Parathyroid adenoma (tissue), 2 donors: ENCODE results near the gene ARNT2.

Experiments used
- H2AFZ ChIP-seq: fragments of 300-600 bp; sonication (generic); one replicate; pipeline ENCODE4 v1.7.0; 2017; ENCODE audit warnings: antibody characterized with exemption, mild to moderate bottlenecking
- H3K27ac ChIP-seq: fragments of 300-600 bp; sonication (generic); one replicate; pipeline ENCODE4 v1.7.0; 2017
- H3K27me3 ChIP-seq: fragments of 300-600 bp; sonication (generic); one replicate; pipeline ENCODE4 v1.7.0; 2017; ENCODE audit warnings: low read length; ENCODE audit not compliant: control insufficient read depth, insufficient read depth
- H3K36me3 ChIP-seq: fragments of 300-600 bp; sonication (generic); one replicate; pipeline ENCODE4 v1.7.0; 2017; ENCODE audit warnings: low read length; ENCODE audit not compliant: control insufficient read depth, insufficient read depth
- H3K4me1 ChIP-seq: fragments of 300-600 bp; sonication (generic); one replicate; pipeline ENCODE4 v1.7.0; 2017; ENCODE audit warnings: control low read depth
- H3K4me2 ChIP-seq: fragments of 300-600 bp; sonication (generic); one replicate; pipeline ENCODE4 v1.7.0; 2017; ENCODE audit warnings: low read length
- H3K4me3 ChIP-seq: fragments of 300-600 bp; sonication (generic); one replicate; pipeline ENCODE4 v1.7.0; 2017; ENCODE audit warnings: low read depth, low read length
- H3K79me2 ChIP-seq: fragments of 300-600 bp; sonication (generic); one replicate; pipeline ENCODE4 v1.7.0; 2017; ENCODE audit warnings: control low read depth
- H3K9ac ChIP-seq: fragments of 300-600 bp; sonication (generic); one replicate; pipeline ENCODE4 v1.7.0; 2017; ENCODE audit warnings: mild to moderate bottlenecking
- H3K9me3 ChIP-seq: fragments of 300-600 bp; sonication (generic); one replicate; pipeline ENCODE4 v1.7.0; 2017; ENCODE audit warnings: low read length; ENCODE audit not compliant: control insufficient read depth
- CTCF ChIP-seq: fragments of 300-600 bp; sonication (generic); IDR thresholded peaks from one replicate; pipeline ENCODE4 v1.7.0; 2017; ENCODE audit warnings: antibody characterized with exemption, mild to moderate bottlenecking
- donor health status: primary hyperparathyroidism.

The ARNT2 gene

DNA sequence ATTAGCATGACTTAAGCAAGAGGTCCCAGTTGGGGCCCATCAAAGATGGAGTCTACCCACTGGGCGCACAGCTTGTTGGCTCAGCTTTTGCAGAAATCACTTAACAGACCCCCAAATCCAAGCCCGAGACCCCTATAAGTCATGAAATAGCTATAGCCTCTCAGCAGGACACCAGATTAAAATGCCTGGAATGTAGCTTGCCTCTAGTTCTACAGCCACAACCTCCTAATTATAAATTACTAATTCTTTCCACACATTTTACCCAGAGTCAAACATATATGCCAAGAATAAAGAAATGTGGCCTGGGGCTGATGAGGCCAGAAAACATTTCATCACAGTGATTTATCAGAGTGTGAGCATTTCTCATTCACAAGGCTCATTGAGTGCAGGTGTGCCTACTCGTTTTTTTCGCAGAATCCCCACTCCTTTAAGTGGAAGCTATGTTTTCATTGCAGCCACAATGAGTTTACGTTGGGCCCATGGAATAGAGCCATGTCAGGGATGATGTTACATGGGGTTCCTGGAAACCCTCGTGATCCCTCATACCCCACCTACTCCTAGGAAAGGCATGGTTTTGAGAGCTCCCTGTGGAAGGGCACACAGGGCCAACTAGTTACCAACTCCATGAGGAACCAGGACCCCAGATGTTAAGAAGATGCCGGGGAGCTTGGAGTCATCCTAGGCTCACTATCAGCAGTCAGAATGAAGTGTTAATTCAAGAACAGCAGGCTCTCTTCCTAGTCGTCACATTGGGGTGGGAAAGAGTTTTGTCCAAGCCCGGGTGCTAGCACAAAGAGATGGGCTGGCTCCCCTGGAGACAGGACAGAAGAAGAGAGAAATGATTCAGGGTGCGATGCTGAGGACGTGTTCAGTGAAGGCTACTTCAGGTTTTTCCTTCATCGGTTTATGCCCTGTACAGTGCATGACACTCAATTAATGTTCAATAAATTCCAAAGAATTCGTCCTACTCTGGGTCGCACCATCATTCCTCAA, 200.7 kb downstream of the ARNT2 start:
- Histone ChIP-seq H3K9me3 (no peaks in the 10 kb centered on the region), H3K4me3 (no peak overlapping the region), H3K27me3 (no peaks in the 10 kb centered on the region), H3K79me2 (no peaks in the 10 kb centered on the region), H3K4me2 (no peak overlapping the region), H3K36me3 (no peaks in the 10 kb centered on the region), H3K27ac (no peak overlapping the region), H3K9ac (no peak overlapping the region), H2AFZ (no peak overlapping the region), H3K4me1 (no peaks in the 10 kb centered on the region)
- no peak for TF ChIP-seq CTCF

GRCh38 chr15:80605591-80606150, 201.5 kb downstream of the ARNT2 start:
- Histone ChIP-seq H2AFZ (no peak overlapping the region), H3K79me2 (no peaks in the 10 kb centered on the region), H3K4me1 (no peaks in the 10 kb centered on the region), H3K4me3 (no peak overlapping the region), H3K9me3 (no peaks in the 10 kb centered on the region), H3K27me3 (no peaks in the 10 kb centered on the region), H3K9ac (no peak overlapping the region), H3K36me3 (no peaks in the 10 kb centered on the region), H3K4me2 (no peak overlapping the region), H3K27ac (no peak overlapping the region)
- TF ChIP-seq CTCF = no peak

- no peak overlapping the region for H3K4me2 ChIP-seq
- H3K27me3 ChIP-seq = no peaks in the 10 kb centered on the region
- no peak overlapping the region for H2AFZ ChIP-seq
- no peaks in the 10 kb centered on the region for H3K36me3 ChIP-seq
- no peaks in the 10 kb centered on the region for H3K79me2 ChIP-seq
- no peaks in the 10 kb centered on the region for H3K4me1 ChIP-seq
- H3K9ac ChIP-seq = no peak overlapping the region
- H3K27ac ChIP-seq = no peak overlapping the region
- no peaks in the 10 kb centered on the region for H3K9me3 ChIP-seq
- TF ChIP-seq CTCF = no peak
- no peak overlapping the region for H3K4me3 ChIP-seq
Measured at GRCh38 chr15:80606511-80607071, 202.4 kb downstream of the ARNT2 start.

DNA sequence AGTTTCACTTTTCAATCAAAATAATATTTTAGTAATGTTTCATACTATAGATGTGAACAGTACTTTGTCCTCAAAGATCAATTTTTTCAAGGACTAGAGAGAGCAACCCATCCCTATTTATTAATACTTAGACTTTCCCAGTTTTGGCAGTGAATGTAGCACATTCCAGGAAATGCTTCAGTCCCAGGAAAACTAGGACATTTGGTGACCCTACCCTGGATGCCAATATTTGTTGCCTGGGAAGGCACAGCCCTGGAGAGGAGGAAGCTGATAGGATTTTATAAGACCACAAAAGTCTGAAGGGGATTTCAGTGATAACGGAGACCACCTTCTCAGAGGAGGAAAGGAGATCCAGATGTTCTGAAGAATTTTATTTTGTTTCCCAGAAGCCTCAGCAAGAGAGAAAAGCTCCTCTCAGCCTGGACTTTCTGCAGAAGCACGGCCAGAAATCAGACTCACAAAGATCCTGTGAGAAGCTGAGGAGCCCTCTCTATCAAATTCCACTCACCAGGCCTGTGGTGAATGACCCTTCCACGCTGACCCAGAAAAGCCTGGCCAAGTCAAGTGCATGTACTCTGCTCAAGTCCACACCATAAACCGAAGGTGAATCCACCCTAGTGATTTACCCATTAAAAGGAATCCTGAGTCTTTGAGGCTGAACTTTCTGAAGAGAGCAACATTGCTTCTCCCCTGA, 203.3 kb downstream of the ARNT2 start:
- Histone ChIP-seq H3K4me3 (no peak overlapping the region), H3K9me3 (no peaks in the 10 kb centered on the region), H3K27me3 (no peaks in the 10 kb centered on the region), H3K27ac (no peak overlapping the region), H2AFZ (no peak overlapping the region), H3K9ac (no peak overlapping the region), H3K4me1 (no peaks in the 10 kb centered on the region), H3K36me3 (no peaks in the 10 kb centered on the region), H3K79me2 (no peaks in the 10 kb centered on the region), H3K4me2 (no peak overlapping the region)
- no peak for TF ChIP-seq CTCF
